ENCODE measurements around the gene NLGN1. TPM values are rescaled to one million over a fixed set of nuclear protein-coding genes. Genes with fewer than 3 reads are reported as not detected.

The NLGN1 gene
- total and polyA plus RNA-seq, 9 of the 15 experiments (the other 6 are each of a cell fraction or from before 2014, with no cell fraction given), result under 0.01 to 0.01 TPM; not detected in 7

DNA sequence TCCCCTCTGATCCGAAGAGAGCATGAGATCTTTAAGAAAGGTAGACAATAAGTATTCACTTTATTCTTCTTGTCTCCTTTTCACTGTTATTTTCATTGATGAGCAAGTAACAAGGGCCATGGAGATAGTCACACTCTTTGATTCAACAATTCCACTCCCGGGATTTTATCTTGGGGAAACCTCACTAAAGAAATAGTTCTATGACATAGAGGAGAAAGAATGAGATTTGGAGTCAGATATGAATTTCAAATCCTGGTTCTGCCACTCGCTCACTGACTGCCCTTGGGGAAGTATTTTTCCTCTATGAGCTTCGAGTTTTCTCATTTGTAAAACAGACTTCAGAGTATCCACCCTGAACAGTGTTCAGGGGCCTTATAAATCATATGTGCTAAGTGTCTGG is 514.6 kb downstream of the NLGN1 start (continued):
- no peak for TF ChIP-seq NCOA1 (IDR thresholded peaks at IDR 0.05; ENCODE audit: low read depth)
- TF ChIP-seq NUFIP1 (IDR thresholded peaks at IDR 0.05; ENCODE audit: partially characterized antibody), result no peak
- TF ChIP-seq KLF16 (IDR thresholded peaks at IDR 0.05), result no peak
- no peak for TF ChIP-seq ZNF436 (CRISPR knock-in tag; IDR thresholded peaks at IDR 0.05)
- no peak for TF ChIP-seq DPF2 (IDR thresholded peaks at IDR 0.05)
- no peak for TF ChIP-seq ZNF239 (CRISPR knock-in tag; IDR thresholded peaks at IDR 0.05)
- TF ChIP-seq TAF1 (IDR thresholded peaks at IDR 0.05; ENCODE audit: control insufficient read depth, extremely low read depth, insufficient read depth, low read length, severe bottlenecking), result no peak

DNA sequence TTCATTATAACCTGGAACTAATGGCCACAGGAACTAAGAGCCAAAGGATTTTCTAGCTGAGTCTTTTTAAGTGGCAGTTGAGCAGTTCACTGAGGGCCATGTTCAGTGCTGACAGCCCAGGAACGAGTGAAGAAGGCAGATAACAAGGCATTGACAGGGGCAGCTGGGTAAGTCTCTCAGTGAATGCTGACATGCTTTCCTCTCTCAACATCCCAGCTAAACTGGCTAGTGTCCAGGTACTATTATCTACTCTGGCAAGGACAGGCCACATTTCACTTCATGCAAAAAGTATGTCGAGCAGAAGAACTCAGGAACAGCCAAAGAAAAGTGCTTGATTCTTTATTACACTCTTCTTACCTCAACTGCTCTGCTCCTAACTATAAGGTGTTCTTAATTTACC is 515.9 kb downstream of the NLGN1 start:
- no peak overlapping the region for H3K4me2 ChIP-seq (ENCODE audit: insufficient read depth, low read length)
- POLR2A ChIA-PET, result interaction anchor here (1.1 kb wide), 1 partner anchor 1139 kb away, joined by 3 read pairs; no protein-coding TSS in a partner anchor
- no peaks in the 10 kb centered on the region for H3K4me1 ChIP-seq (replicated peaks in 1 of 2; ENCODE audit: control insufficient read depth in 2 of 2, insufficient read depth in 2 of 2, low read length in 2 of 2)
- intact Hi-C loops (cut with micrococcal nuclease) (no loop called here), in situ Hi-C loops (cut with MboI) (no loop called here)
- TF ChIP-seq SMARCE1 (IDR thresholded peaks at IDR 0.05) (no peak), MEIS2 (IDR thresholded peaks at IDR 0.05; ENCODE audit: partially characterized antibody) (peak; percentile 42)
- TF ChIP-seq, protein P1, sequence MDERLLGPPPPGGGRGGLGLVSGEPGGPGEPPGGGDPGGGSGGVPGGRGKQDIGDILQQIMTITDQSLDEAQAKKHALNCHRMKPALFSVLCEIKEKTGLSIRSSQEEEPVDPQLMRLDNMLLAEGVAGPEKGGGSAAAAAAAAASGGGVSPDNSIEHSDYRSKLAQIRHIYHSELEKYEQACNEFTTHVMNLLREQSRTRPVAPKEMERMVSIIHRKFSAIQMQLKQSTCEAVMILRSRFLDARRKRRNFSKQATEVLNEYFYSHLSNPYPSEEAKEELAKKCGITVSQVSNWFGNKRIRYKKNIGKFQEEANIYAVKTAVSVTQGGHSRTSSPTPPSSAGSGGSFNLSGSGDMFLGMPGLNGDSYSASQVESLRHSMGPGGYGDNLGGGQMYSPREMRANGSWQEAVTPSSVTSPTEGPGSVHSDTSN (CRISPR knock-in tag; IDR thresholded peaks at IDR 0.05; ENCODE audit: low read depth), result no peak
- TF ChIP-seq, protein P1 (tag; conservative IDR thresholded peaks at IDR 0.05; ENCODE audit: low read depth), result peak; percentile 34; the same call in 1 of the 2 replicates
- 0% methylated on average over 2 of the region's 2 CpGs for WGBS (ENCODE audit: insufficient coverage, low coverage, missing lambda C conversion rate)
- no peak overlapping the region for H3K27ac ChIP-seq (ENCODE audit: extremely low read depth, low read depth, low read length)
- no peaks in the 10 kb centered on the region for H4K20me1 ChIP-seq (replicated peaks; ENCODE audit: control insufficient read depth, insufficient read depth, low read length)
- ATAC-seq, result no peak
- no peaks in the 10 kb centered on the region for H3K9me3 ChIP-seq (replicated peaks; ENCODE audit: control insufficient read depth, insufficient read depth, low read depth, low read length)
- H3K9me1 ChIP-seq (ENCODE audit: control insufficient read depth, insufficient read depth, low read length), result no peaks in the 10 kb centered on the region
- BruUV-seq (replicated peaks), result no TSS peak
- H3K79me2 ChIP-seq (ENCODE audit: control insufficient read depth, insufficient read depth, low read length), result no peaks in the 10 kb centered on the region
- CTCF ChIA-PET (ENCODE audit: low intra/inter-chr PET ratio), result no interaction called here
- peak in 2 of 4 experiments; percentile 3 to 41 for DNase-seq (ENCODE audit: extremely low read depth in 1 of 4, low spot score in 3 of 4)
- no peaks in the 10 kb centered on the region for H3K36me3 ChIP-seq (ENCODE audit: control insufficient read depth, insufficient read depth, low read length)
- H3K4me3 ChIP-seq, result no peak overlapping the region
- H3K9ac ChIP-seq (ENCODE audit: insufficient read depth in 1 of 2, low read depth in 2 of 2, low read length in 2 of 2), result no peak overlapping the region
- H2AFZ ChIP-seq (ENCODE audit: low read depth, low read length), result no peak overlapping the region
- no peak for FAIRE-seq
- no peaks in the 10 kb centered on the region for H3K27me3 ChIP-seq (ENCODE audit: control insufficient read depth in 2 of 2, insufficient read depth in 2 of 2, low read length in 2 of 2)
